Measurements from ENCODE around the gene CNOT2. TPM values are rescaled to one million over a fixed set of nuclear protein-coding genes. Genes with fewer than 3 reads are reported as not detected.

CNOT2 gene
- polyA plus RNA-seq, 1 of the 3 experiments (the other 2 are of a cell fraction) = 45.3 TPM

DNA sequence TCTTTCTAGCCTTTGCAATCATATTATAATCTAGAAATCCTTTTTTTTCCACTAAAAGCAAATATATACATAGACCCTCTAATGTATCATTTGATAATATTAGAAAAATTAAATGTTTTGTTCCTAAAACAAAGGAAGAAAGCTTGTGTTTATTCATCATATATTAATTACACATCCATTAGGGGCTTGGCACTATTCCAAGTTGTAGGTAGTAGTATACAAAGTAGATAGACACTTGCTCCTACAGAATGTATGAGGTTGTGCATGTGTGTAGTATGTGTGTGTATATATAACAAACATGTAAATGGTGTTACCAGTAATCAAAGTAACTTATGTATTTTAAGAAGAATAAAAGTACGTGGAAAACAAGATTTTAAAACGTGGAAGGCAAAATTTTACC lies 107.8 kb downstream of the CNOT2 start:
- no peak overlapping the region for H3K9ac ChIP-seq
- no peak overlapping the region for H3K4me3 ChIP-seq (ENCODE audit: low read depth in 2 of 2, low read length in 1 of 2)
- H2AFZ ChIP-seq (ENCODE audit: low read depth) = no peak overlapping the region
- no peaks in the 10 kb centered on the region for H3K27me3 ChIP-seq (ENCODE audit: insufficient read depth)
- H3K4me2 ChIP-seq = no peak overlapping the region
- H3K4me1 ChIP-seq (ENCODE audit: control insufficient read depth in 1 of 2, insufficient read depth in 2 of 2, low read depth in 1 of 2, low read length in 1 of 2) = no peaks in the 10 kb centered on the region
- no peaks in the 10 kb centered on the region for H3K9me2 ChIP-seq
- no peaks in the 10 kb centered on the region for H3K9me3 ChIP-seq
- H3K79me2 ChIP-seq (ENCODE audit: insufficient read depth) = no peaks in the 10 kb centered on the region; the same call in 1 of the 2 replicates
- no peaks in the 10 kb centered on the region for H4K20me1 ChIP-seq (ENCODE audit: insufficient read depth)
- 99% methylated on average over 2 of the region's 2 CpGs for WGBS (ENCODE audit: low lambda C conversion rate)
- ChIA-PET POLR2A (no interaction called here), CTCF (no interaction called here)
- no peak for DNase-seq
- H3F3A ChIP-seq (replicated peaks; ENCODE audit: insufficient read depth) = peaks cover 5% of the 10 kb centered on the region
- no peak for TF ChIP-seq RXRA (IDR thresholded peaks at IDR 0.05; ENCODE audit: borderline replicate concordance, low read depth)
- TF ChIP-seq USF2 (IDR thresholded peaks at IDR 0.05; ENCODE audit: borderline replicate concordance, low read depth, low read length) = no peak
- TF ChIP-seq YY1 (IDR thresholded peaks at IDR 0.05; ENCODE audit: low read depth) = no peak
- no peak for TF ChIP-seq FOXM1 (IDR thresholded peaks at IDR 0.05; ENCODE audit: low read depth)
- TF ChIP-seq MEF2A (IDR thresholded peaks at IDR 0.05; ENCODE audit: borderline replicate concordance, low read depth) = no peak
- TF ChIP-seq NFIC (IDR thresholded peaks at IDR 0.05; ENCODE audit: borderline replicate concordance) = no peak
- TF ChIP-seq ZBTB33 (IDR thresholded peaks at IDR 0.05; ENCODE audit: borderline replicate concordance, low read depth) = no peak
- no peak for TF ChIP-seq EZH2phosphoT487 (IDR thresholded peaks at IDR 0.05; ENCODE audit: borderline replicate concordance, low read depth)
- TF ChIP-seq, protein P1, sequence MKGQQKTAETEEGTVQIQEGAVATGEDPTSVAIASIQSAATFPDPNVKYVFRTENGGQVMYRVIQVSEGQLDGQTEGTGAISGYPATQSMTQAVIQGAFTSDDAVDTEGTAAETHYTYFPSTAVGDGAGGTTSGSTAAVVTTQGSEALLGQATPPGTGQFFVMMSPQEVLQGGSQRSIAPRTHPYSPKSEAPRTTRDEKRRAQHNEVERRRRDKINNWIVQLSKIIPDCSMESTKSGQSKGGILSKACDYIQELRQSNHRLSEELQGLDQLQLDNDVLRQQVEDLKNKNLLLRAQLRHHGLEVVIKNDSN (IDR thresholded peaks at IDR 0.05; ENCODE audit: borderline replicate concordance, low read depth) = no peak
- TF ChIP-seq POLR2AphosphoS5 (IDR thresholded peaks at IDR 0.05; ENCODE audit: low read depth, low read length) = no peak
- TF ChIP-seq, protein P2, sequence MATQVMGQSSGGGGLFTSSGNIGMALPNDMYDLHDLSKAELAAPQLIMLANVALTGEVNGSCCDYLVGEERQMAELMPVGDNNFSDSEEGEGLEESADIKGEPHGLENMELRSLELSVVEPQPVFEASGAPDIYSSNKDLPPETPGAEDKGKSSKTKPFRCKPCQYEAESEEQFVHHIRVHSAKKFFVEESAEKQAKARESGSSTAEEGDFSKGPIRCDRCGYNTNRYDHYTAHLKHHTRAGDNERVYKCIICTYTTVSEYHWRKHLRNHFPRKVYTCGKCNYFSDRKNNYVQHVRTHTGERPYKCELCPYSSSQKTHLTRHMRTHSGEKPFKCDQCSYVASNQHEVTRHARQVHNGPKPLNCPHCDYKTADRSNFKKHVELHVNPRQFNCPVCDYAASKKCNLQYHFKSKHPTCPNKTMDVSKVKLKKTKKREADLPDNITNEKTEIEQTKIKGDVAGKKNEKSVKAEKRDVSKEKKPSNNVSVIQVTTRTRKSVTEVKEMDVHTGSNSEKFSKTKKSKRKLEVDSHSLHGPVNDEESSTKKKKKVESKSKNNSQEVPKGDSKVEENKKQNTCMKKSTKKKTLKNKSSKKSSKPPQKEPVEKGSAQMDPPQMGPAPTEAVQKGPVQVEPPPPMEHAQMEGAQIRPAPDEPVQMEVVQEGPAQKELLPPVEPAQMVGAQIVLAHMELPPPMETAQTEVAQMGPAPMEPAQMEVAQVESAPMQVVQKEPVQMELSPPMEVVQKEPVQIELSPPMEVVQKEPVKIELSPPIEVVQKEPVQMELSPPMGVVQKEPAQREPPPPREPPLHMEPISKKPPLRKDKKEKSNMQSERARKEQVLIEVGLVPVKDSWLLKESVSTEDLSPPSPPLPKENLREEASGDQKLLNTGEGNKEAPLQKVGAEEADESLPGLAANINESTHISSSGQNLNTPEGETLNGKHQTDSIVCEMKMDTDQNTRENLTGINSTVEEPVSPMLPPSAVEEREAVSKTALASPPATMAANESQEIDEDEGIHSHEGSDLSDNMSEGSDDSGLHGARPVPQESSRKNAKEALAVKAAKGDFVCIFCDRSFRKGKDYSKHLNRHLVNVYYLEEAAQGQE (IDR thresholded peaks at IDR 0.05; ENCODE audit: low read depth, low read length) = no peak
- no peak for TF ChIP-seq TAF1 (IDR thresholded peaks at IDR 0.05; ENCODE audit: borderline replicate concordance, low read depth, low read length)
- no peak for TF ChIP-seq CHD2 (IDR thresholded peaks at IDR 0.05; ENCODE audit: low read length, partially characterized antibody)
- no peak for TF ChIP-seq EP300 (IDR thresholded peaks at IDR 0.05; ENCODE audit: borderline replicate concordance in 1 of 2, low read depth in 1 of 2, low read length in 1 of 2)
- no peak for TF ChIP-seq RFX5 (IDR thresholded peaks at IDR 0.05; ENCODE audit: low read length)
- TF ChIP-seq RAD21 (IDR thresholded peaks at IDR 0.05; ENCODE audit: low read length) = no peak
- no peak for TF ChIP-seq MAX (IDR thresholded peaks at IDR 0.05; ENCODE audit: low read depth)
- TF ChIP-seq RCOR1 (IDR thresholded peaks at IDR 0.05; ENCODE audit: low read length) = no peak
- no peak for TF ChIP-seq FOSL2 (IDR thresholded peaks at IDR 0.05; ENCODE audit: borderline replicate concordance, low read depth)
- H3K27ac ChIP-seq (ENCODE audit: low read depth in 2 of 2, low read length in 1 of 2) = no peak overlapping the region
- H3K36me3 ChIP-seq (replicated peaks in 1 of 2; ENCODE audit: control insufficient read depth in 1 of 2, insufficient read depth in 2 of 2, low read length in 1 of 2) = peaks cover 57 to 59% of the 10 kb centered on the region in 2 experiments

All from SK-N-SH (cell line).